Hepatocyte (in vitro differentiated cells): ENCODE data around the gene GALNT1. TPM values are rescaled to one million over a fixed set of nuclear protein-coding genes. Genes with fewer than 3 reads are reported as not detected.

ENCODE experiments used
- DNase-seq: peaks from one replicate; pipeline ENCODE4 v3.0.0-alpha.2; 2016; ENCODE audit warnings: low spot score
- H2AFZ ChIP-seq: fragments of 200-600 bp; sonication (generic); 2 replicates; pipeline ENCODE4 v1.6.0; 2016; ENCODE audit warnings: antibody characterized with exemption, mild to moderate bottlenecking
- H3K27ac ChIP-seq: fragments of 200-600 bp; sonication (generic); 2 replicates; pipeline ENCODE4 v1.5.1; 2016; ENCODE audit warnings: mild to moderate bottlenecking
- H3K27me3 ChIP-seq: fragments of 200-600 bp; sonication (generic); 2 replicates; pipeline ENCODE4 v1.6.1; 2016
- H3K36me3 ChIP-seq: fragments of 200-600 bp; sonication (generic); replicated peaks from 2 replicates; pipeline ENCODE4 v1.5.1; 2016; ENCODE audit warnings: low read depth; ENCODE audit not compliant: insufficient read depth
- H3K4me1 ChIP-seq: fragments of 200-600 bp; sonication (generic); 2 replicates; pipeline ENCODE4 v1.5.1; 2016; ENCODE audit warnings: mild to moderate bottlenecking, moderate library complexity; ENCODE audit not compliant: insufficient read depth
- H3K4me2 ChIP-seq: fragments of 200-600 bp; sonication (generic); 2 replicates; pipeline ENCODE4 v1.6.0; 2016
- H3K4me3 ChIP-seq: fragments of 200-600 bp; sonication (generic); 2 replicates; pipeline ENCODE4 v1.5.1; 2016; ENCODE audit warnings: mild to moderate bottlenecking
- H3K79me2 ChIP-seq: fragments of 200-600 bp; sonication (generic); 2 replicates; pipeline ENCODE4 v1.6.0; 2017; ENCODE audit warnings: mild to moderate bottlenecking
- H3K9me2 ChIP-seq: fragments of 200-600 bp; sonication (generic); replicated peaks from 2 replicates; pipeline ENCODE4 v1.6.0; 2017; ENCODE audit warnings: mild to moderate bottlenecking; ENCODE audit not compliant: insufficient read depth
- H3K9me3 ChIP-seq: fragments of 200-600 bp; sonication (generic); 2 replicates; pipeline ENCODE4 v1.5.1; 2016; ENCODE audit warnings: low read depth, mild to moderate bottlenecking
- H4K20me1 ChIP-seq: fragments of 200-600 bp; sonication (generic); 2 replicates; pipeline ENCODE4 v1.6.0; 2016; ENCODE audit warnings: mild to moderate bottlenecking; ENCODE audit not compliant: insufficient read depth, poor library complexity, severe bottlenecking
- EZH2 ChIP-seq: fragments of 200-600 bp; sonication (generic); IDR thresholded peaks from 2 replicates; pipeline ENCODE4 v1.6.1; 2016; ENCODE audit warnings: antibody characterized with exemption, mild to moderate bottlenecking, borderline replicate concordance
- EZH2phosphoT487 ChIP-seq: fragments of 200-600 bp; sonication (generic); IDR thresholded peaks from one replicate; pipeline ENCODE4 v1.6.1; 2018; ENCODE audit warnings: antibody characterized with exemption, mild to moderate bottlenecking, low read depth, moderate library complexity; ENCODE audit not compliant: unreplicated experiment, severe bottlenecking
- WGBS: methylation state at CpG from one replicate; pipeline ENCODE4 v1.1.6; 2016; ENCODE audit warnings: low lambda C conversion rate; ENCODE audit errors: missing lambda C conversion rate; 5-methylcytosine and 5-hydroxymethylcytosine counted together
- polyA plus RNA-seq: library from polyadenylated mRNA; unstranded; fragments of >200 nt; fragmentation: Nextera tagmentation; extraction: Ambion mirVana; gene quantifications from 2 replicates; pipeline ENCODE4 v1.2.1, GENCODE V29; 2016
- total RNA-seq: library from RNA; depleted of rRNA; stranded (reverse); fragments of >200 nt; gene quantifications from 2 replicates; pipeline ENCODE4 v1.2.3, GENCODE V29; 2014
- TF ChIP-seq, protein P1 (sequence below): fragments of 200-600 bp; sonication (generic); IDR thresholded peaks from 2 replicates; pipeline ENCODE4 v1.5.1; 2016; ENCODE audit warnings: antibody characterized with exemption, mild to moderate bottlenecking; ENCODE audit not compliant: poor library complexity

The GALNT1 gene
- total and polyA plus RNA-seq, 2 experiments from 2014 or later, result 231 to 271 TPM

DNA sequence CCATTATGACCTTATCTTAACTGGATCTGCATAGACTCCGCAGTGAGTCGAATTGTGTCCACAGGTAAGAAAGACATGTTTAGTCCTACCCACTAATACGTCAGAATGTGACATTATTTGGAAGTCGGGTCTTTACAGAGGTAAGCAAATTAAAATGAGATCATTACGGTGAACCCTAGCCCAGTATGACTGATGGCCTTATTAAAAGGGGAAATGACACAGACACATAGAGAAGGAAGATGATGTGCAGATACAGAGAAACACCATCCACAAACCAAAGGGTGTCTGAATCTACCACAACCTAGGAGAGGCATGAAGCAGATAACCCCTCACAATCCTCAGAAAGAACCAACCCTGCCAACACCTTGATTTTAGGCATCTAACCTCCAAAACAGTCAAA is 135.6 kb downstream of the GALNT1 start:
- DNase-seq, result no peak
- H3K4me1 ChIP-seq, result no peaks in the 10 kb centered on the region
- peaks cover 10% of the 10 kb centered on the region for H3K9me3 ChIP-seq
- H2AFZ ChIP-seq, result no peak overlapping the region
- no peak overlapping the region for H3K27ac ChIP-seq
- no peaks in the 10 kb centered on the region for H4K20me1 ChIP-seq
- 94% methylated on average over 5 of the region's 5 CpGs for WGBS
- no peaks in the 10 kb centered on the region for H3K27me3 ChIP-seq
- no peaks in the 10 kb centered on the region for H3K79me2 ChIP-seq
- TF ChIP-seq EZH2 (no peak), EZH2phosphoT487 (no peak)
- TF ChIP-seq, protein P1, sequence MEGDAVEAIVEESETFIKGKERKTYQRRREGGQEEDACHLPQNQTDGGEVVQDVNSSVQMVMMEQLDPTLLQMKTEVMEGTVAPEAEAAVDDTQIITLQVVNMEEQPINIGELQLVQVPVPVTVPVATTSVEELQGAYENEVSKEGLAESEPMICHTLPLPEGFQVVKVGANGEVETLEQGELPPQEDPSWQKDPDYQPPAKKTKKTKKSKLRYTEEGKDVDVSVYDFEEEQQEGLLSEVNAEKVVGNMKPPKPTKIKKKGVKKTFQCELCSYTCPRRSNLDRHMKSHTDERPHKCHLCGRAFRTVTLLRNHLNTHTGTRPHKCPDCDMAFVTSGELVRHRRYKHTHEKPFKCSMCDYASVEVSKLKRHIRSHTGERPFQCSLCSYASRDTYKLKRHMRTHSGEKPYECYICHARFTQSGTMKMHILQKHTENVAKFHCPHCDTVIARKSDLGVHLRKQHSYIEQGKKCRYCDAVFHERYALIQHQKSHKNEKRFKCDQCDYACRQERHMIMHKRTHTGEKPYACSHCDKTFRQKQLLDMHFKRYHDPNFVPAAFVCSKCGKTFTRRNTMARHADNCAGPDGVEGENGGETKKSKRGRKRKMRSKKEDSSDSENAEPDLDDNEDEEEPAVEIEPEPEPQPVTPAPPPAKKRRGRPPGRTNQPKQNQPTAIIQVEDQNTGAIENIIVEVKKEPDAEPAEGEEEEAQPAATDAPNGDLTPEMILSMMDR, result no peak
- no peaks in the 10 kb centered on the region for H3K9me2 ChIP-seq
- H3K36me3 ChIP-seq, result no peaks in the 10 kb centered on the region
- H3K4me2 ChIP-seq, result no peak overlapping the region
- no peak overlapping the region for H3K4me3 ChIP-seq

GRCh38 chr18:35721431-35722081 is 140.0 kb downstream of the GALNT1 start:
- no peaks in the 10 kb centered on the region for H3K4me1 ChIP-seq
- no peaks in the 10 kb centered on the region for H4K20me1 ChIP-seq
- peaks cover 4% of the 10 kb centered on the region for H3K27me3 ChIP-seq
- no peaks in the 10 kb centered on the region for H3K79me2 ChIP-seq
- H3K27ac ChIP-seq, result no peak overlapping the region
- H3K4me3 ChIP-seq, result no peak overlapping the region
- no peaks in the 10 kb centered on the region for H3K9me2 ChIP-seq
- H3K4me2 ChIP-seq, result no peak overlapping the region
- peaks cover 10% of the 10 kb centered on the region for H3K9me3 ChIP-seq
- H2AFZ ChIP-seq, result no peak overlapping the region
- TF ChIP-seq EZH2 (no peak), EZH2phosphoT487 (no peak)
- TF ChIP-seq, protein P1, result no peak
- no peak for DNase-seq
- 93% methylated on average over 6 of the region's 6 CpGs for WGBS
- H3K36me3 ChIP-seq, result no peaks in the 10 kb centered on the region

DNA sequence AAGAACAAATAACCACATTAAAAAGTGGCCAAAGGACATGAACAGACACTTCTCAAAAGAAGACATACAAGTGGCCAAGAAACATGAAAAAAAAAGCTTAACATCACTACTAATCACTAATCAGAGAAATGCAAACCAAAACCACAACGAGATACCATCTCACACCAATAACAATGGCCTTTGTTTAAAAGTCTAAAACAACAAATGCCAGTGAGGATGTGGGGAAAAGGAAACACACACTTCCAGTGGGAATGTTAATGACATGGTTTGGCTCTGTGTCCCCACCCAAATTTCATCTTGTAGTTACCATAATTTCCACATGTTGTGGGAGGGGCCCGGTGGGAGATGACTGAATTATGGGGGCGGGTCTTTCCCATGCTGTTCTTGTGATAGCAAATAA is 147.1 kb downstream of the GALNT1 start:
- H3K4me1 ChIP-seq, result no peaks in the 10 kb centered on the region
- H4K20me1 ChIP-seq, result no peaks in the 10 kb centered on the region
- no peak for DNase-seq
- no peaks in the 10 kb centered on the region for H3K79me2 ChIP-seq
- no peak overlapping the region for H3K4me2 ChIP-seq
- H3K27ac ChIP-seq, result no peak overlapping the region
- 82% methylated on average over 3 of the region's 3 CpGs for WGBS
- H3K27me3 ChIP-seq, result peaks cover 4% of the 10 kb centered on the region
- no peaks in the 10 kb centered on the region for H3K9me2 ChIP-seq
- no peaks in the 10 kb centered on the region for H3K36me3 ChIP-seq
- no peak overlapping the region for H2AFZ ChIP-seq
- H3K9me3 ChIP-seq, result no peaks in the 10 kb centered on the region
- no peak for TF ChIP-seq EZH2phosphoT487
- TF ChIP-seq EZH2, result no peak
- TF ChIP-seq, protein P1, result no peak
- no peak overlapping the region for H3K4me3 ChIP-seq
